HG03025 (cell line): ENCODE measurements around the gene SPPL2B.

ENCODE experiments used
- ATAC-seq: cut with Tn5 transposase; IDR thresholded peaks from one replicate; pipeline ENCODE4 v1.9.1; 2021; ENCODE audit warnings: mild to moderate bottlenecking, moderate library complexity; ENCODE audit not compliant: unreplicated experiment, low FRiP score

The SPPL2B gene

DNA sequence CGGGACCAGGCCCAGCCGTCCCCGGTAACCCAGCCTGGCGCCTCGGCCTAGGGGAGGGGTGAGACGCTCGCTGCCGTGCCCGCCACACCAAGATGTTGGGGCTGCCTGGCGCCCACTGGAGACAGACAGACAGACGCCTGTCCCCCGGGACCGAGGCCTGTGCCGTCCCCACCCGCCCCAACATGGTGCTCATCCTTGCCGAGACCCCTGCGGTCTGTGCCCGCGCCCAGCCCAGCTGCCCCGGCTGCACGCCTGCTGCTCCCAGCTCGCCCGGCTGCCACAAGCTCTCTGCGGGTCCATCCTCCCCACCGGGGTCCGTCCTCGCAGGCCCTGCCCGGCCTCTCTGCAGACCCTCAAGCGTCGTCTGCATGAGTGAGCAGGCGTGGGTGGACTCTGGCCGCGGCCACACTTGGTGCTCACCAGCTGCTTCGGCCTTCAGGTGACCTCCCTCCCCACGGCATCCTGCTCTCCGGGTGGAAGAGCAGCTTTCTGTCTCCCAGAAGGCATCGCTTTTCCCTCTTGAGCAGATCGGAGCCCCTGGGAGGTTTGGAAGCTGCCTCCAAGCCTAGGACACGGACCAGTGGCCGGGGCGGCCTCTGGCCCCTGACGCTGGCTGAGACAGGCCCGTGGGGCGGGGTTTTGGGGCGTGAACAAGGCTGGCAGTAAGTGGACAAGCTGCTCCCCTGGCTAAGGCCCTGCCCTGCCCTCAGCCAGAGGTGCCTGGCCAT, 24.8 kb downstream of the SPPL2B start:
- ATAC-seq, result no peak

DNA sequence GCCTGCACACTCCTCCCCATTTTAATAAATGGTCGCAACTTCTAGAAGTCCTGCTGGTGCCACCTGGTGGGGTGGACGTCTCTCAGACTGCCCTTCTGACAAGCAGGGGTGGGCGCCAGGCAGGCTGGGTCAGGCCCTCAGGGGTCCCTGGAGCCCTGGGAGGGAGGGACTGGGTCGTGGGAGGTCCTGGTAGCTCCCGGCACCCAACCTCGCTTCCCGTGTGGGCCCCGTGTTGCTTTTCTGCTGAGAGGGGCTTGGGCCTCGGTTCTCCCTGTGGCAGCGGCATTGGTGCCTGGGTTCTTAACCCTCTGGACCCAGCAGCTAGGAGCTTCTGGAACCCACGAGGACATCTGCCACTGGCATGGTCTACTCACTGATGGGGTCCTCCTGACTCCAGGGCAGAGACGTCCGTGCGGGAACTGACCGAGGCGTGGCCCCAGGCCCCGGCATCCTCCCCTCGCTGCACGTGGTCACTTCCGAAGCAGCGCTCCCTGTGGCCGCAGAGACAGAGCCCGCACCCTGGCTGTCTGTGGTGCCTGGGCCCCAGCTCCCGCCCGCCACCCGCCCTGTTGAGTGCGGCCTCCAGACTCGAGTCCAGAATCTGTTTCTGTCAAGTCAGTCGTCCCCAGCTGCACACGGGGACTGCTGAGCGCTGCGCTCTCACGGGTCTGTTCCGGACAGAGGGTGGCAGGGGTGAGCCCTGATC, 25.6 kb downstream of the SPPL2B start:
- ATAC-seq, result no peak

DNA sequence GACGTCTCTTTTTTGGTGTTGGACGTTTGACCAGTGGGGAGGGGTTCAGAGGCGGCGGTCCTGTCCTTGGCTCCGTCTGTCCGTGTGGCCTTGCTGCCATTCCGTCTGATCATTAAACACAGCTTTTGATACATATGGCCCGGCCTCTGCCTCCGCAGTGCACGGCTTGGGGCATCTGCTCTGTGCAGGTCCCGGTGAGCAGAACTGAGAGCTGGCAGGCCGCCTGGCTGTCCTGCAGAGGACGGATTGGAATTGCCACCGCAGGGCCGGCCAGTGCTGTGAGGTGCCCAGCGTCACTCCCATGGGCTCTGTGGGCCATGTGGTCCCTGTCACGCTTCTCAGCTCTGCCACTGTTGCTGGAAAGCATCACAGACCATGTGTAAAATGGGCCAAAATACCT, 26.2 kb downstream of the SPPL2B start:
- no peak for ATAC-seq

GRCh38 chr19:2355168-2356035, 26.9 kb downstream of the SPPL2B start:
- ATAC-seq, result no peak

- no peak for ATAC-seq
Observed at GRCh38 chr19:2356036-2356646, 27.7 kb downstream of the SPPL2B start.

GRCh38 chr19:2357279-2358206, 29.1 kb downstream of the SPPL2B start:
- ATAC-seq, result no peak

- ATAC-seq, result no peak
Observed at GRCh38 chr19:2358548-2359173, 30.2 kb downstream of the SPPL2B start.

DNA sequence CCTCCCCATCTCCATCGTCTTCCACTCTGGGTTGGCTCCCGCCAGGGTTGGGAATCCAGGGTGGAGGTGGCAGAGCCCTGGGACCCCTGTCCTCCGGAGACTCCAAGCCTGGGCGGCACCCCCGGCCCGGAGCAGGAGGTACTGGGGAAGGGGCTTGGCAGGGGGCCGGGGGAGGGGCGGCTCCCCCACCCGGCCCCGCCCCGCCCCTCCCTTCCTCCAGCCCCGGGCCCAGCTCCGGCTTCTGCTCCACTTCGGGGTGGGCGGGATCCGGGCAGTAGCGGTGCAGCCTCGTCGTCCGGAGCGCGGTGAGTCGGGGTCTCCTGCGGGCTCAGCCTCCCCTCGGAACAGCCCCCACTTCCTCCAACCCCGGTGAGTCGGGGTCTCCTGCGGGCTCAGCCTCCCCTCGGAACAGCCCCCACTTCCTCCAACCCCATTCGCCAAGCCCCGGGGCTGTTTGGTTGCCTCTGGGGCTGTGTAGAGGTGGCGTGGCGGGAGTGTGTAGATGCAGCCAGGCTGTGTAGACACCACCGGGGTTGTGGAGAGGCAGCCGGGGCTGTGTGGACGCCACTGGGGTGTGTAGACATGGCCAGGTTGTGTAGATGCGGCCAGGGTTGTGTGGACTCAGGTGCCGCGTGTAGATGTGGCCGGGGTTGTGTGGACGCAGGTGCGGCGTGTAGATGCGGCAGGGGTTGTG, 31.7 kb downstream of the SPPL2B start, which contains the start of gene TMPRSS9:
TMPRSS9 (plus strand) TSS at position 274 of the 694 bp plus-strand sequence. CDS start 29,521 bp downstream, outside the sequence.
- ATAC-seq, result no peak

- no peak for ATAC-seq
Observed at GRCh38 chr19:2360833-2361232, 32.3 kb downstream of the SPPL2B start.

DNA sequence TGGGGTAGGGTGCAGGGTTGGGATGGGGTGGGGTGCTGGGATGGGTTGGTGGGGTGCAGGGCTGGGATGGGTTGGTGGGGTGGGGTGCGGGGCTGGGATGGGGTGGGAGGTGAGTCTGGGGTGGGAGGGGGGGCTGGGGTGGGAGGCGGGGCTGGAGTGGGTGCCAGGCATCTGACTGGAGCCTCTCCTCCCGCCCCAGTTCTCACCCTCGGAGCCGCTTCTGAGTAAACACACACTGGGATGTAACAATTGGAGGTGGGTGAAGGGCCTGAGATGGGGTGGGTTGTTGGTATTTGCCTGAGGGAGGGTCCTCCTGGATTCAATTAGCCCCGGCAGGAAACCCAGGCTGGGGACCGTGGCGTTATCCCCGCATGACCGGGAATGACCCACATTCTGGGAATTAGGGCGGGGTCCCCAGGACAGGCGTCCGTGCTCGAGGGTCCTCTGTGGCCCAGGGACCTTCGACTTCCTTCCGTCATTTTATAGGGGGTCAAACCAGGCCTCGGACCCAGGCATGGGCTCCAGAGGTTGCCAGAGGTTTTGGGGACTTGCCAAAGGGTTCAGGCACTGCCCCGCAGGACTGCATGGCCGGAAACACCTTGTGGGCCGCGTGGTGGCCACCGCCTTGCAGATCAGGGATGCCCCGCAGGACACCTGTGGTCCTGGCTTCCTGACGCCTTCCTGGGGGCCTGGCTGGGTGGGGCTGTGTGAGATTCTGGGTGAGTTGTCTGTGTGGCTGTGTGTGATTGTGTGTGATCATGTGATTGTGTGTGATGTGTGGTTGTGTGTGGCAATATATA, 33.0 kb downstream of the SPPL2B start:
- no peak for ATAC-seq

GRCh38 chr19:2362046-2362969, 33.8 kb downstream of the SPPL2B start:
- no peak for ATAC-seq

- ATAC-seq, result no peak
Observed at GRCh38 chr19:2362970-2363300, 34.5 kb downstream of the SPPL2B start.

DNA sequence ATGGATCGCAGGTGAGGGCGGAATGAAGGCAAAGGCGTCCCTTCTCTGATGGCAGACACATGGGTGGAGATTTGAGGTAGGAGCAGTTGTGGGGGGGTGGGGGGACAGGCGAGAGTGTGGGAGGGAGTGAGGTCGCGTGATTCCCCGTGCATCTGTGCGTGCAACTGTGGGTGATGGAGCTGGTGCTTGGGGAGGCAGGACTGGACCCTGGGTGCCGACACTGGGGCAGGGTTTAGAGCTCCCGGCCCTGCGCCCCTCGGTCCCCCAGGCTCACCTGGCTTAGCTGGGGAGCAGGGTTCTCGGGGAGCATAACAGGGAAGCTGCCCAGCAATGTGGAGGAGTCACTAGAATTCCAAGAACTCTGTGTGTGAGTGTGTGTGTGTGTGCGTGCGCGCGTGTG, 34.9 kb downstream of the SPPL2B start:
- no peak for ATAC-seq

- no peak for ATAC-seq
Observed at GRCh38 chr19:2365201-2365970, 36.9 kb downstream of the SPPL2B start.

DNA sequence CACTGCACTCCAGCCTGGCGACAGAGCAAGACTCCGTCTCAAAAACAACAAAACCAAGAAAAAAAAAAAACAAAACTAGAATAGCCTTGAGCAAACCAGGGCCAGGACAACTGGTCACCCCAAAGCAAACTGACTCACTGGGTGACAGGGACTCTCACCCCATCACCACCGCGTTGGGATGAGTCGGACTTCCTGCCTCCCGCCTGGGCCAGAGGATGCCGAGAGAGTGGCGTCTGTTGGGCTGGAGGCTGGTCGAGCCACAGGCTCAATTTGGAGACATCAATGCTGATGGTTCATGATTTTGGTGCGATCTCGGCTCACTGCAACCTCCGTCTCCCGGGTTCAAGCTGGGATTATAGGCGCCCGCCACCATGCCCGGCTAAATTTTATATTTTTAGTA, 43.2 kb downstream of the SPPL2B start:
- no peak for ATAC-seq

DNA sequence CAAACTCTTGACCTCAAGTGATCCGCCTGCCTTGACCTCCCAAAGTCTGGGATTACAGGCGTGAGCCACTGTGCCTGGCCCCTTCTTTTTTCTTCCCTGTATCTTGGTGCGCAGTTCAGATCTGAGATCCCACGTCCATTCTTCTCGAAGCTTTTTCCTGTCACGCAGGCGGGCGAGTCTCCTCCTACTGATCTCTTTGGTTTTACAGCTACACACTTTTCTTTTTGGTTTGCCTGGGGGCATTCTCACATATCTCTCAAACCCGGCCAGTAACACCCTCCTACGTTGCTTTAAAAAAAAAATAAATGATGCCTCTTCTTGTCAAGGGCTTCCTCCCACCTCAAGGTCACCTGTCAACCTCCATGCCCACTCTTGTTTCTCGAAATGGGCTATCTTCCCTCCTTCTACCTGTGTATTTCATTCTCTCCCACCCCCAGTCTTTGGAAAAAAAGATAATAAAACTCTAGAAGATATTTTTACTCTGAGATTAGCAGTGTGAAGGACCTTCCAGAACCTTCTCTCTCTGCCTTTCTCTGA, 43.7 kb downstream of the SPPL2B start:
- ATAC-seq, result no peak
